GM12892 (cell line): Measurements from ENCODE around the gene CYTH3.
A peak's percentile ranks its signal among the peaks of the same experiment; 100 is the strongest.

Source experiments
- DNase-seq: peaks from one replicate; pipeline ENCODE4 v3.0.0; 2011; ENCODE audit not compliant: insufficient read length
- FAIRE-seq: peaks from 2 replicates; lab custom pipeline; 2011; peaks lifted over from hg19 to GRCh38; lab: Jason Lieb, UNC
- POLR2A ChIP-seq: IDR thresholded peaks from 2 replicates; pipeline ENCODE4 v1.6.1; 2011; ENCODE audit warnings: low read depth, low read length, control low read depth
- POLR2AphosphoS5 ChIP-seq: IDR thresholded peaks from 2 replicates; pipeline ENCODE4 v1.6.1; 2011; ENCODE audit warnings: low read depth, low read length, control low read depth
- TAF1 ChIP-seq: IDR thresholded peaks from 2 replicates; pipeline ENCODE4 v1.6.1; 2011; ENCODE audit warnings: low read depth, mild to moderate bottlenecking, control low read depth, low read length, borderline replicate concordance

Gene CYTH3

GRCh38 chr7:6260291-6261187 lies 11.9 kb downstream of the CYTH3 start:
- DNase-seq (no peak), FAIRE-seq (no peak)
- TF ChIP-seq POLR2AphosphoS5: no peak
- TF ChIP-seq TAF1: no peak
- no peak for TF ChIP-seq POLR2A

DNA sequence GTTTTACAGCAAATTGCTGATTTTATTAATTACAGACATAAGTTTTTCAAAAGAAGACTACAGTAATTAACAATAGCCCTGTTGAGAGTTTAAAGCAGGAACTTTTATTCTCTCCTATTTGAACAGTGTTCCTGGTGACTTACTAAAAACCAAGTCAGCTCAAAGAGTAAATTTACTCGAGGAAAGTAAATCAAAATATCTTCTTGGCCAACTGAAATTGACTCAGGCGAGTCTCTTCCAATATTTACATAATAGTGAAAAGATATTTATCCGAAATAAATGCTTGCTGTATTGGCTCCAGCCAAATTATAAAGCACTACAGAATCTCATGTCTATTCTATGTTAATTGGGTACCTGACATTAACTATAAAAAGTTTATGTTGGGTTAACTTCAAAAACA lies 13.2 kb downstream of the CYTH3 start:
- TF ChIP-seq TAF1 (no peak), POLR2AphosphoS5 (no peak), POLR2A (no peak)
- no peak for DNase-seq
- FAIRE-seq: no peak

GRCh38 chr7:6258440-6259182 lies 13.8 kb downstream of the CYTH3 start:
- FAIRE-seq (no peak), DNase-seq (no peak)
- no peak for TF ChIP-seq POLR2A
- no peak for TF ChIP-seq POLR2AphosphoS5
- TF ChIP-seq TAF1: no peak

DNA sequence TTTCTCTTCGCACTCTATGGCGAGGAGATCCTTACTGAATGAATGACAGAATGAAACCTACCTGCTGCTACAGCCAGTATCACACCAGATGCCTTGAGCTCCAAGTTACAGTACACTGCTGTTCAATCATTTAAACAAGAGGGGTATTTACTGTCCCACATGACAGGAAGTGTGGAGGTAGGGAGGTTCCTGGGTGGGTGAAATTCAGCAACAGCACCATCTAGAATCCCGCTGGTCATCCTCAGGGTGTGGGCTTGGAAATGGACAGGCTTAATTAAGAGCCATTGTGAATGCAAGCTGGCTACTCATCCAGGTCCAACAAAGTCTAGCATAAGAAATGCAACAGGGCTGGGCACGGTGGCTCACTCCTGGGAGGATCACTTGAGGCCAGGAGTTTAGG lies 14.7 kb downstream of the CYTH3 start:
- DNase-seq (no peak), FAIRE-seq (peak; percentile 57)
- no peak for TF ChIP-seq TAF1
- no peak for TF ChIP-seq POLR2AphosphoS5
- TF ChIP-seq POLR2A: no peak

DNA sequence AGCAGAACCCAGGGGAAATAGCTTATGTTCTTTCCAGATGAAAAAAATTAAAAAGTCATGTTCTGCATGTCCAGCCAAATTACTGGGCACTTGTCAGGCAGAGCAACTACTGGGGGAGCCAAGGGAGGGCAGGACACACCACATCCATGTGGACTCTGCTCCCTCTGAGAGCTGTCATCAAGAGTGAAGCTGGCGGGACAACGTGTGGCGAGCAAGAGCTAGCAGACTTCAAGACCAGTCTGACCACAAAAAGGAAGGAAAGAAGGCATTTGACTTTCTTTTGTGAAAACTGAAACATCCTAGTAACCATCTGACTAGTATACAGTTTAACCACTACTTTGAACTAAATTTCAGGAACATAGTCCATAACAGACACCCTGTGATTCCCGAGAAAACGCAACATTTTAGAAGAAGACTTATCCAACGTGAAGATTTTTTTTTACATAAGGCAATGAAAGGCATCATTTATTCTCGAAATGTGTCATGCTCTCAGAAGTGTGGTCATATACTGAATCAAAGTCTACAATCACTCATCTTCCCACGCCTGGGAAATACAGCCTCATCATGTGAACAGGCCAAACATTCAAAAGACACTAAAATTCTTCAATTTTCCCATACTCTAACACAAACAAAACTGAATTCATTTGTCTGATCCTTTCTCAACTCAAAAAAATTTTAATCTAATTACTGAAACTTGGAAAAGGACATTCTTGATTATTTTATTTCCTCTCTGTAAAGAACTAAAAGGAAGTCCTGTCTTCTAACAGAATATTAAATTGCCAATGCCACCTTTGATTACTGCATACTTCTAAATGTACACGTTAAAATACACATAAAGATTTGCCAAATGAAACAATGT lies 15.5 kb downstream of the CYTH3 start:
- FAIRE-seq (peak; percentile 42), DNase-seq (no peak)
- TF ChIP-seq POLR2AphosphoS5 (no peak; the same call in 1 of the 2 replicates), POLR2A (peak; percentile 24; the same call in 1 of the 2 replicates), TAF1 (no peak)

DNA sequence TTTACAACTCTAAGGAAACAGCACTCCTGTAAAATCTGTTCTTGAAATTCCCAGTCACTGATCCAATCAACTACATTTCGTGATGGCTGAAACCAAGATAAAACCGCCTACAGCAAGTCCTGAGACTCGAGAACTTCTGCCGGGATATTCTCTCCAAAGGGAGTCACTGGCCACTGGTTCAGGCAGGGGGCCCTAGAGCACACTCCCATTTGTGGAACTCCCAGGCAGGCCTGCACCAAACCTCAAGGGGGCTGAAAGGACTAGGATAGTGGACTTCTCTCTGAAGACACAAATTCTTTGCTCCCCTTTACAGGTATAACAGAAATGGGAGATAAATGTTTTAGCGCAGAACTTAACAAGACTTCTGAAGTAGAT lies 16.3 kb downstream of the CYTH3 start:
- no peak for TF ChIP-seq TAF1
- TF ChIP-seq POLR2AphosphoS5: no peak
- TF ChIP-seq POLR2A: no peak; the same call in 1 of the 2 replicates
- DNase-seq (no peak), FAIRE-seq (no peak)

GRCh38 chr7:6254866-6255265 lies 17.6 kb downstream of the CYTH3 start:
- TF ChIP-seq POLR2AphosphoS5: no peak
- no peak for TF ChIP-seq TAF1
- TF ChIP-seq POLR2A: no peak
- FAIRE-seq: no peak
- DNase-seq: no peak

GRCh38 chr7:6252748-6253147 lies 19.7 kb downstream of the CYTH3 start:
- DNase-seq (no peak), FAIRE-seq (no peak)
- TF ChIP-seq POLR2AphosphoS5: no peak
- no peak for TF ChIP-seq TAF1
- no peak for TF ChIP-seq POLR2A

DNA sequence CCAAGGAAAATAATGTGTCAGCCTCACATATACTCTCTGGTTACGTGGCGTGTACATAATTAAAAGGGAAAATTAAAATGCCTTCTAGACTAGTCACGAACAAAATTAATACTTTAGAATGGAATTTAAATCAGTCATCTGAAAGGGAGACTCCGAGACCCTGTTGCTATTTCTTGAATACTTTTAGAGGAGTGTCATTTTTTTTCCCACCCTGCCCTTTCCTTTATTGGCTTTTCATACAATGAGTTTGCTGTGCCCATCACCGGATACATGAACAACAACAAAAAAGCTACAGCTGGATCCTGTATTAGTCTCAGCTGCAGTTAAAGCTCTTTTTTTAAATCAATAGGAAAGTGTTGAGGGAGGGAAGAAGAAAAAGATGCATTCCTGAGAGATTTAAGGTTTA lies 20.1 kb downstream of the CYTH3 start:
- no peak for DNase-seq
- no peak for FAIRE-seq
- TF ChIP-seq TAF1 (no peak), POLR2AphosphoS5 (no peak), POLR2A (no peak)

DNA sequence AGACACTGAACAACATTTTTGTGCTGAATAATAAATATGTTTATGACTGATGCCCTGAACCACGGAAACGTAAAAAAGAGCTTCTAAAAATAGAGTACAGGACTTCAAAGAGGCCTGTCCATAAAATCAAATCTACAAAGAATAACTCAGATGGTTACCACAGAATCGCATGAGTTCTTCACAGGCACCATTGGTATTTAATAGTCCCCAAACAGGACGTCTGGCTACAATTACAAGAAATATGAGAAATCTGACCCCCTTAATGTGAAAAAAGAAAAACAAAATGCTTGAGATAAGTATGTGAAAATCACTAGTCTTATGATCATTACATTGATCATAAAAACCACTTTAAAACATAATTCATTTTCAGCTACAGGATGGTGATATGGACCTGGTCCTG lies 20.8 kb downstream of the CYTH3 start:
- no peak for TF ChIP-seq TAF1
- no peak for FAIRE-seq

GRCh38 chr7:6250364-6250833 lies 22.0 kb downstream of the CYTH3 start:
- FAIRE-seq: peak; percentile 71
- DNase-seq: no peak
- TF ChIP-seq TAF1 (no peak), POLR2AphosphoS5 (no peak), POLR2A (no peak)

More for the DNA sequence above, 20.8 kb downstream of the CYTH3 start:
- DNase-seq: no peak

DNA sequence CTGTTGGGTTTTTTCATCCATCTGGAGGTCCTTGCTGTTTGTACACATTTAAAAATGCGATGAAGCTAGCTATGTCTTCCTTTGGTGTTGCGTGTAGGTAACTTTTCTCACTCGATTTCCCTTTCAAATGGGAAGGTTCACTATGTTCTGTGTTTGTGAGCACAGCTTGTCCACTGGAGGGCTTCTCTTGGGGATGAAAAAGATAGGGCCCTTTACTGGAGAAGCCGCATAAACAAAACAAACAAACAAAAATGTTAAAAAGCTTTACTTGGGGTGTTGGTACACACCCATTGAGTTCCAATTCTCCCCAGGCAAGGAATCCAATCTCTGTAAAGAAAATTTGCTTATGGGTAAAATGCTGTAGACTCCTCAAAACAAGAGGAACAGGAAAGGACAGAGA lies 23.4 kb downstream of the CYTH3 start:
- no peak for DNase-seq
- no peak for FAIRE-seq
- TF ChIP-seq TAF1: no peak
- no peak for TF ChIP-seq POLR2AphosphoS5
- TF ChIP-seq POLR2A: no peak
